DND-41 (cell line): ENCODE results near the gene NMRK1.

Experiments used
- CTCF ChIP-seq: IDR thresholded peaks from 2 replicates; pipeline ENCODE4 v1.5.1; 2012; ENCODE audit warnings: borderline replicate concordance, low read length, moderate library complexity, mild to moderate bottlenecking; ENCODE audit not compliant: poor library complexity, severe bottlenecking; ENCODE audit errors: extremely low read depth
- EZH2 ChIP-seq: IDR thresholded peaks from 3 replicates; pipeline ENCODE4 v1.6.1; 2012; ENCODE audit warnings: borderline replicate concordance, low read depth, mild to moderate bottlenecking, moderate library complexity, low read length, inconsistent platforms; ENCODE audit not compliant: severe bottlenecking

- no peak for TF ChIP-seq EZH2
- TF ChIP-seq CTCF = no peak
Measured at GRCh38 chr9:75130621-75131230, 42.8 kb upstream of the NMRK1 start.
